Adrenal gland (tissue), 5 donors: Measurements from ENCODE around the gene GXYLT2.

ENCODE experiments used
- POLR2A ChIP-seq, 2 donors: fragments of 450-650 bp; IDR thresholded peaks; one replicate each; pipeline ENCODE4 v1.6.1; 2017; ENCODE audit warnings: antibody characterized with exemption in 2 of 2, mild to moderate bottlenecking in 2 of 2, moderate library complexity in 1 of 2
- TF ChIP-seq, protein P1 (sequence below), 6 experiments: fragments of 450-650 bp in 4 of 6; fragments of 200-600 bp in 2 of 6; sonication (generic) in 1 of 6; IDR thresholded peaks; 1 replicate in 5 of 6; 2 replicates in 1 of 6; pipeline versions ENCODE4 v1.5.1 to v1.8.0; 2016 to 2021; ENCODE audit warnings: antibody characterized with exemption in 6 of 6, mild to moderate bottlenecking in 2 of 6, moderate library complexity in 1 of 6
- donor health status: DM: no; HTN: no; CAD: no.

GRCh38 chr3:72904163-72904562 is 16.3 kb downstream of the GXYLT2 start:
- TF ChIP-seq, protein P1, sequence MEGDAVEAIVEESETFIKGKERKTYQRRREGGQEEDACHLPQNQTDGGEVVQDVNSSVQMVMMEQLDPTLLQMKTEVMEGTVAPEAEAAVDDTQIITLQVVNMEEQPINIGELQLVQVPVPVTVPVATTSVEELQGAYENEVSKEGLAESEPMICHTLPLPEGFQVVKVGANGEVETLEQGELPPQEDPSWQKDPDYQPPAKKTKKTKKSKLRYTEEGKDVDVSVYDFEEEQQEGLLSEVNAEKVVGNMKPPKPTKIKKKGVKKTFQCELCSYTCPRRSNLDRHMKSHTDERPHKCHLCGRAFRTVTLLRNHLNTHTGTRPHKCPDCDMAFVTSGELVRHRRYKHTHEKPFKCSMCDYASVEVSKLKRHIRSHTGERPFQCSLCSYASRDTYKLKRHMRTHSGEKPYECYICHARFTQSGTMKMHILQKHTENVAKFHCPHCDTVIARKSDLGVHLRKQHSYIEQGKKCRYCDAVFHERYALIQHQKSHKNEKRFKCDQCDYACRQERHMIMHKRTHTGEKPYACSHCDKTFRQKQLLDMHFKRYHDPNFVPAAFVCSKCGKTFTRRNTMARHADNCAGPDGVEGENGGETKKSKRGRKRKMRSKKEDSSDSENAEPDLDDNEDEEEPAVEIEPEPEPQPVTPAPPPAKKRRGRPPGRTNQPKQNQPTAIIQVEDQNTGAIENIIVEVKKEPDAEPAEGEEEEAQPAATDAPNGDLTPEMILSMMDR (IDR thresholded peaks at IDR 0.05), result no peak
- TF ChIP-seq POLR2A (IDR thresholded peaks at IDR 0.05), result no peak
